ENCODE measurements around the gene SMG6. TPM values are rescaled to one million over a fixed set of nuclear protein-coding genes. Genes with fewer than 3 reads are reported as not detected.
A peak's percentile ranks its signal among the peaks of the same experiment; 100 is the strongest.

SMG6 gene
- total and polyA plus RNA-seq, 2 experiments from 2014 or later, result 11.9 to 19.9 TPM

DNA sequence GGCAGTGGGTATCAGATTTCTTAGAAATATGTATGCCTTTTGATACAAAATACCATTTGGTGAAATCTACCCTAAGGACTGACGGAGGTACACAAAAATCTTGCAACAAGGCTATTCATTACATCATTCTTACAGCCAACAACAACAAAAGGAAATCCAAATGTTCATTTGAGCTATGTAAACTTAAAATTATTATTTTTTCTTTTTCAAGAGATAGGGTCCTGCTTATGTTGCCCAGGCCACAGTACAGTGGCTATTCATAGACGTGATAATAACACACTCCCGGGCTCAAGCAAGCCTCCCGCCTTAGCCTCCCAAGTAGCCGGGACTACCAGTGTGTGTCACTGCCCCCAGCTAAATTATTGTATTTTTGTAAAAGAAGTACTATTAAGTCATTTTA lies 9.2 kb upstream of the SMG6 start:
- Histone ChIP-seq H3K4me1 (ENCODE audit: insufficient read depth) (no peaks in the 10 kb centered on the region), H3K79me2 (no peaks in the 10 kb centered on the region), H3K4me2 (no peak overlapping the region), H3K27me3 (no peaks in the 10 kb centered on the region), H3K36me3 (replicated peaks; ENCODE audit: insufficient read depth, low read depth) (no peaks in the 10 kb centered on the region), H4K20me1 (ENCODE audit: insufficient read depth, poor library complexity, severe bottlenecking) (no peaks in the 10 kb centered on the region), H3K9me3 (ENCODE audit: low read depth) (no peaks in the 10 kb centered on the region), H3K9me2 (replicated peaks; ENCODE audit: insufficient read depth) (no peaks in the 10 kb centered on the region), H3K4me3 (no peak overlapping the region), H3K27ac (no peak overlapping the region), H2AFZ (no peak overlapping the region)
- TF ChIP-seq EZH2phosphoT487 (IDR thresholded peaks at IDR 0.05; ENCODE audit: low read depth, severe bottlenecking, unreplicated experiment) (no peak), EZH2 (IDR thresholded peaks at IDR 0.05; ENCODE audit: borderline replicate concordance) (no peak)
- TF ChIP-seq, protein P1, sequence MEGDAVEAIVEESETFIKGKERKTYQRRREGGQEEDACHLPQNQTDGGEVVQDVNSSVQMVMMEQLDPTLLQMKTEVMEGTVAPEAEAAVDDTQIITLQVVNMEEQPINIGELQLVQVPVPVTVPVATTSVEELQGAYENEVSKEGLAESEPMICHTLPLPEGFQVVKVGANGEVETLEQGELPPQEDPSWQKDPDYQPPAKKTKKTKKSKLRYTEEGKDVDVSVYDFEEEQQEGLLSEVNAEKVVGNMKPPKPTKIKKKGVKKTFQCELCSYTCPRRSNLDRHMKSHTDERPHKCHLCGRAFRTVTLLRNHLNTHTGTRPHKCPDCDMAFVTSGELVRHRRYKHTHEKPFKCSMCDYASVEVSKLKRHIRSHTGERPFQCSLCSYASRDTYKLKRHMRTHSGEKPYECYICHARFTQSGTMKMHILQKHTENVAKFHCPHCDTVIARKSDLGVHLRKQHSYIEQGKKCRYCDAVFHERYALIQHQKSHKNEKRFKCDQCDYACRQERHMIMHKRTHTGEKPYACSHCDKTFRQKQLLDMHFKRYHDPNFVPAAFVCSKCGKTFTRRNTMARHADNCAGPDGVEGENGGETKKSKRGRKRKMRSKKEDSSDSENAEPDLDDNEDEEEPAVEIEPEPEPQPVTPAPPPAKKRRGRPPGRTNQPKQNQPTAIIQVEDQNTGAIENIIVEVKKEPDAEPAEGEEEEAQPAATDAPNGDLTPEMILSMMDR (IDR thresholded peaks at IDR 0.05; ENCODE audit: poor library complexity), result no peak
- WGBS (ENCODE audit: low lambda C conversion rate, missing lambda C conversion rate), result 96% methylated on average over 5 of the region's 5 CpGs
- no peak for DNase-seq (ENCODE audit: low spot score)

DNA sequence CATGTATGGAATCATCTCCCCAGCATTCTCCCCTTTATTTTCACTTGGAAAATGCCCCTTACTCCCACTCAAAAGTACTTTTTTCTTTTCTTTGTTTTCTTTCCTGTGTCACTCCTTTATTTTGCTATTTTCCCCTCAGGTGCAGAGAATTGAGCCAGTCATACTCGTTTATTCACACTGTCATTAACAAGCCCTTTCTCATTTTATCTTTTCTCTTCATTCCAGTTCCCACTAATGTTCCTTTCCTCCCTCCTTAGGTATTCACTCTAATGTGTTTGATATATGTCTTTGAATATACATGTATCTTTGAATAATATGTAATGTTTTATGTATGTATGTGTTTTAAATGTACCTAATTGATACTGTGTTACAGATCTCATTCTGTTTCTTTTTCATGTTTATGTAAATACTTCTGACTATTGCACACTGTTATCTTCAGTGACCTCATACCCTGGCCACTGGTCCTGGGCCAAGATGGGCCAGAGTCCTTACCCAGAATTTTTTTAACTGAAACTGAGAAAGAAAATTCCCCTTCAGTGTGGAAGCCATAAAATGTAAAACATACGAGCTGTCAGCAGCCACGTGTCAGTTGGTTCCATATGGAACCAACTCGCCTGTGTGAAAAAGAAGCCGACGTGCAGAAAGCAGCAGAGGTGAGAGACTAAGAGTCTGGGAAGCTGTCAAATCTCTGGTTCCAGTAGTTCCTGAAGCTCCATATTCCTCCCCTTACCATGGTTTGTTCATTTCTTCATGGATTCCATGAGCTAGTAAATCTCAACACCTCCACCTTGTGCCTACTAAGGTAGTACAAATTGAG lies 6.0 kb upstream of the SMG6 start:
- no peaks in the 10 kb centered on the region for H3K9me2 ChIP-seq (replicated peaks; ENCODE audit: insufficient read depth)
- WGBS (ENCODE audit: low lambda C conversion rate, missing lambda C conversion rate), result 63% methylated on average over 6 of the region's 6 CpGs
- no peaks in the 10 kb centered on the region for H4K20me1 ChIP-seq (ENCODE audit: insufficient read depth, poor library complexity, severe bottlenecking)
- no peaks in the 10 kb centered on the region for H3K4me1 ChIP-seq (ENCODE audit: insufficient read depth)
- no peak overlapping the region for H2AFZ ChIP-seq
- no peak overlapping the region for H3K4me3 ChIP-seq
- no peaks in the 10 kb centered on the region for H3K36me3 ChIP-seq (replicated peaks; ENCODE audit: insufficient read depth, low read depth)
- H3K27ac ChIP-seq, result peak overlapping the region; percentile 15
- H3K9me3 ChIP-seq (ENCODE audit: low read depth), result no peaks in the 10 kb centered on the region
- TF ChIP-seq EZH2 (IDR thresholded peaks at IDR 0.05; ENCODE audit: borderline replicate concordance) (no peak), EZH2phosphoT487 (IDR thresholded peaks at IDR 0.05; ENCODE audit: low read depth, severe bottlenecking, unreplicated experiment) (no peak)
- TF ChIP-seq, protein P1 (IDR thresholded peaks at IDR 0.05; ENCODE audit: poor library complexity), result no peak
- H3K79me2 ChIP-seq, result peaks cover 4% of the 10 kb centered on the region
- no peak overlapping the region for H3K4me2 ChIP-seq
- DNase-seq (ENCODE audit: low spot score), result peak; percentile 18
- H3K27me3 ChIP-seq, result no peaks in the 10 kb centered on the region

DNA sequence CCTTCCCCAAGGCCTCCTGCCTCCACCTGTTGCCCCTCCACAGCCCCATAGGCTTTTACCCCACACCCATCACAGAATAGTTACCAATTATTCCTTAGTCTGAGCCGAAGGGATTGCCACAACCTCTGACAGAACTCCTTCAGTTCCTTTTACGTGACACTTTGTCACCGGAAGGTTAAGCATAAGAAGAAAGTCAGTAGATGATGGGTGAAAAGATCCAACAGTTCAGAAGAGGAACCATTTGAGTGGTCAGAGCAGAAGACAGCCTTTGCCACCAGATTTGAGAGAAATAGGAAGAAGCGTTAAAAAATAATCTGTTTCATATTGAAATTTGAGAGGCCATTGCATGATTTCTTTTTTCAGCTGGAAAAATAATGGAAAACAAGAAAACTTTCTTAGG lies 1.3 kb upstream of the SMG6 start:
- WGBS (ENCODE audit: low lambda C conversion rate, missing lambda C conversion rate), result 94% methylated on average over 4 of the region's 4 CpGs
- Histone ChIP-seq H3K27me3 (no peaks in the 10 kb centered on the region), H3K27ac (no peak overlapping the region), H4K20me1 (ENCODE audit: insufficient read depth, poor library complexity, severe bottlenecking) (peaks cover 3% of the 10 kb centered on the region), H3K4me2 (no peak overlapping the region), H3K4me1 (ENCODE audit: insufficient read depth) (no peaks in the 10 kb centered on the region), H3K79me2 (peaks cover 37% of the 10 kb centered on the region), H3K9me3 (ENCODE audit: low read depth) (no peaks in the 10 kb centered on the region), H3K9me2 (replicated peaks; ENCODE audit: insufficient read depth) (no peaks in the 10 kb centered on the region), H2AFZ (no peak overlapping the region), H3K4me3 (no peak overlapping the region), H3K36me3 (replicated peaks; ENCODE audit: insufficient read depth, low read depth) (no peaks in the 10 kb centered on the region)
- DNase-seq (ENCODE audit: low spot score), result no peak
- TF ChIP-seq EZH2phosphoT487 (IDR thresholded peaks at IDR 0.05; ENCODE audit: low read depth, severe bottlenecking, unreplicated experiment) (no peak), EZH2 (IDR thresholded peaks at IDR 0.05; ENCODE audit: borderline replicate concordance) (no peak)
- TF ChIP-seq, protein P1 (IDR thresholded peaks at IDR 0.05; ENCODE audit: poor library complexity), result no peak

All from hepatocyte (in vitro differentiated cells).